SU-DHL-6 (cell line): ENCODE results near the gene PNLDC1.

Experiments
- H2AFZ ChIP-seq: fragments of 200-600 bp; sonication (generic); 2 replicates; pipeline ENCODE4 v1.6.1; 2014; ENCODE audit warnings: low read depth, mild to moderate bottlenecking, moderate library complexity, mixed read lengths, antibody characterized with exemption, low read length; ENCODE audit not compliant: severe bottlenecking
- H3F3A ChIP-seq: fragments of 200-600 bp; shearing (Covaris generic); 2 replicates; pipeline ENCODE4 v1.6.0; 2016; ENCODE audit warnings: antibody characterized with exemption, mild to moderate bottlenecking; ENCODE audit not compliant: insufficient read depth
- H3K27ac ChIP-seq: fragments of 200-600 bp; sonication (generic); 2 replicates; pipeline ENCODE4 v1.5.1; 2016; ENCODE audit warnings: low read depth, mild to moderate bottlenecking, low read length, moderate library complexity, mixed read lengths
- H3K27me3 ChIP-seq: fragments of 200-600 bp; sonication (generic), shearing (Covaris generic); 2 replicates; pipeline ENCODE4 v1.6.0; 2014; ENCODE audit warnings: mild to moderate bottlenecking, low read length
- H3K36me3 ChIP-seq: fragments of 200-600 bp; sonication (generic); 2 replicates; pipeline ENCODE4 v1.6.1; 2014; ENCODE audit warnings: mild to moderate bottlenecking, low read length, mixed read lengths
- H3K4me2 ChIP-seq: fragments of 300-600, 200-600 bp; shearing (Covaris generic), sonication (generic); 2 replicates; pipeline ENCODE4 v1.6.0; 2014; ENCODE audit warnings: low read length, low read depth, mild to moderate bottlenecking; ENCODE audit not compliant: poor library complexity, severe bottlenecking
- H3K4me3 ChIP-seq: fragments of 200-600 bp; sonication (generic); 2 replicates; pipeline ENCODE4 v1.5.1; 2014; ENCODE audit warnings: antibody characterized with exemption, low read length, mild to moderate bottlenecking, mixed read lengths; ENCODE audit not compliant: insufficient read depth, poor library complexity, severe bottlenecking
- H3K79me2 ChIP-seq: fragments of 200-600 bp; sonication (generic); 2 replicates; pipeline ENCODE4 v1.6.1; 2014; ENCODE audit warnings: mild to moderate bottlenecking, low read length, moderate library complexity; ENCODE audit not compliant: insufficient read depth
- H3K9ac ChIP-seq: fragments of 200-600 bp; sonication (generic); 2 replicates; pipeline ENCODE4 v1.7.0; 2014; ENCODE audit warnings: mild to moderate bottlenecking, low read length
- H3K9me2 ChIP-seq: fragments of 200-600 bp; sonication (generic); replicated peaks from 2 replicates; pipeline ENCODE4 v1.6.1; 2014; ENCODE audit warnings: low read length; ENCODE audit not compliant: insufficient read depth
- H3K9me3 ChIP-seq: fragments of 200-600 bp; sonication (generic); 2 replicates; pipeline ENCODE4 v1.6.1; 2014; ENCODE audit warnings: low read length, mixed read lengths; ENCODE audit not compliant: insufficient read depth
- H4K20me1 ChIP-seq: fragments of 200-600 bp; sonication (generic); 2 replicates; pipeline ENCODE4 v1.6.1; 2014; ENCODE audit warnings: low read depth, mild to moderate bottlenecking, antibody characterized with exemption, low read length, moderate library complexity, mixed read lengths
- EZH2phosphoT487 ChIP-seq: fragments of 200-600 bp; sonication (generic), shearing (Covaris generic); conservative IDR thresholded peaks from 2 replicates; pipeline ENCODE4 v1.6.1; 2018; ENCODE audit warnings: mild to moderate bottlenecking, antibody characterized with exemption, low read length, moderate library complexity, mixed read lengths
- TF ChIP-seq, protein P1 (sequence below): fragments of 200-600 bp; sonication (generic); IDR thresholded peaks from one replicate; pipeline ENCODE4 v1.5.1; 2017; ENCODE audit warnings: antibody characterized with exemption, mild to moderate bottlenecking, low read length, moderate library complexity; ENCODE audit not compliant: insufficient read depth, poor library complexity, severe bottlenecking

Gene PNLDC1

DNA sequence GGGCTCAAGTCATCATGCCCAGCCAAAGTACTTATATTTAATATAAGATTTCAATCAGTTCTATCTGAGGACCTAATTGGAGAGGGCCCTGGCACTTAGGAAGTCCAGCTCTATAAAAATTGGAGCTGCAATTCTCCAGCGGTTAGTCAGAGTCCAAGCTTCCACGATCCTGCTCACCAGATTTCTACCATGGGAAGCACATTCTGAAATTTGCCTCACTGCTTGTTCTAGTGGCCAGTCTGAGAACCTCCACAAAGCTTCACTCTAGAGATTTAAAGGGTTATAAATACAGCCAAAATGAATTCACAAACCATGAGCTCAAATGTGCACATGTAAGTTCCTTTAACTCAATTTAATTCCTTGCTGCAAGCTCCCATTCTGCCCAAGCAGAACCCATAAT is 33.5 kb downstream of the PNLDC1 start:
- Histone ChIP-seq H3K9ac (no peak overlapping the region), H3K36me3 (no peaks in the 10 kb centered on the region), H3K4me3 (no peak overlapping the region), H2AFZ (no peak overlapping the region), H4K20me1 (no peaks in the 10 kb centered on the region), H3K27me3 (no peaks in the 10 kb centered on the region), H3K9me2 (no peaks in the 10 kb centered on the region), H3K4me2 (no peak overlapping the region), H3K27ac (no peak overlapping the region), H3F3A (no peaks in the 10 kb centered on the region), H3K9me3 (no peaks in the 10 kb centered on the region), H3K79me2 (no peaks in the 10 kb centered on the region)
- TF ChIP-seq, protein P1, sequence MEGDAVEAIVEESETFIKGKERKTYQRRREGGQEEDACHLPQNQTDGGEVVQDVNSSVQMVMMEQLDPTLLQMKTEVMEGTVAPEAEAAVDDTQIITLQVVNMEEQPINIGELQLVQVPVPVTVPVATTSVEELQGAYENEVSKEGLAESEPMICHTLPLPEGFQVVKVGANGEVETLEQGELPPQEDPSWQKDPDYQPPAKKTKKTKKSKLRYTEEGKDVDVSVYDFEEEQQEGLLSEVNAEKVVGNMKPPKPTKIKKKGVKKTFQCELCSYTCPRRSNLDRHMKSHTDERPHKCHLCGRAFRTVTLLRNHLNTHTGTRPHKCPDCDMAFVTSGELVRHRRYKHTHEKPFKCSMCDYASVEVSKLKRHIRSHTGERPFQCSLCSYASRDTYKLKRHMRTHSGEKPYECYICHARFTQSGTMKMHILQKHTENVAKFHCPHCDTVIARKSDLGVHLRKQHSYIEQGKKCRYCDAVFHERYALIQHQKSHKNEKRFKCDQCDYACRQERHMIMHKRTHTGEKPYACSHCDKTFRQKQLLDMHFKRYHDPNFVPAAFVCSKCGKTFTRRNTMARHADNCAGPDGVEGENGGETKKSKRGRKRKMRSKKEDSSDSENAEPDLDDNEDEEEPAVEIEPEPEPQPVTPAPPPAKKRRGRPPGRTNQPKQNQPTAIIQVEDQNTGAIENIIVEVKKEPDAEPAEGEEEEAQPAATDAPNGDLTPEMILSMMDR: no peak
- no peak for TF ChIP-seq EZH2phosphoT487

- Histone ChIP-seq H3K9me2 (no peaks in the 10 kb centered on the region), H2AFZ (no peak overlapping the region), H3K27me3 (no peaks in the 10 kb centered on the region), H3K36me3 (no peaks in the 10 kb centered on the region), H3K79me2 (no peaks in the 10 kb centered on the region), H4K20me1 (no peaks in the 10 kb centered on the region), H3K4me3 (no peak overlapping the region), H3K9me3 (no peaks in the 10 kb centered on the region), H3K4me2 (no peak overlapping the region), H3F3A (no peaks in the 10 kb centered on the region), H3K27ac (no peak overlapping the region), H3K9ac (no peak overlapping the region)
- TF ChIP-seq, protein P1: no peak
These were observed 34.0 kb downstream of the PNLDC1 start for GRCh38 chr6:159833997-159834603.

DNA sequence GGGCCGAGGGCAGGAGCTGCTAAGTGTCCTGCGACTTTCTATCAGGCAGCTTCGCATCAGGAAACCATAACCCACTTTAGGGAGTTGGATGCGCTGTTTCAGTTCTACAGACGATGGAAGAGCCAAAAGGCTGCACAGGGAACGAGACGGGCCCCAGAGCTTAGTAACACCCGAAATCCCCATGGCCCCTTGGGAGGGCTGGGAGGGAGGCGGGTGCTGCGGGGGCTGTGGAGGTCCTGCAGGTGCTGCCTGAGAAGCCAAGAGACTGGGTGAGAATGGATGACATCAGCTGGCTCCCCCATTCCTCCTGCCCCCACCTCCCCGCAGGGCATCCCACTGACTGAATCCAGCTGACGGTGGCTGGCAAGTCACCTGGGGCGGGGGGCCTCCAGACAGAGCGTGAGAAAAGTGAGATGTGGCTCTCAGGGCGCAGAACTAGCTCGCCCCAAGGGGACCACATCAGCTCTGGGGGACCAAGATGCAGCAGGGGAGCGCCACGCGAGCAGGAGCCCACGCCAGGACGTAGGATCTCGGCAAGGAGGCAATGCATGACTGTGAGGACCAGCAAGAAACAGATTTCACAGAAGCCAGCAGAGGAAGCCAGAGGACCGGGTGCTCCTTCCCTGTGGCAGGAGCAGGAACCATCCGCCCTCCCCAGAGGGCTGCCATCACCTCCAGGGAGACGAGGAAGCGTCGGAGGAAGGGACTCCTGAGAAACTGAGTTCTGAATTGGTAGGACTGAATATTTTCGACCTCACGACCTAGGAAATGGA is 36.8 kb downstream of the PNLDC1 start:
- no peak overlapping the region for H3K4me2 ChIP-seq
- H3F3A ChIP-seq: no peaks in the 10 kb centered on the region
- H3K4me3 ChIP-seq: no peak overlapping the region
- no peaks in the 10 kb centered on the region for H3K79me2 ChIP-seq
- H3K9me2 ChIP-seq: no peaks in the 10 kb centered on the region
- H4K20me1 ChIP-seq: no peaks in the 10 kb centered on the region
- H2AFZ ChIP-seq: no peak overlapping the region
- no peak overlapping the region for H3K27ac ChIP-seq
- no peak overlapping the region for H3K9ac ChIP-seq
- no peaks in the 10 kb centered on the region for H3K27me3 ChIP-seq
- H3K36me3 ChIP-seq: no peaks in the 10 kb centered on the region
- no peaks in the 10 kb centered on the region for H3K9me3 ChIP-seq
- TF ChIP-seq, protein P1: no peak
- no peak for TF ChIP-seq EZH2phosphoT487
